Suppressor macrophage (primary cell): ENCODE data around the gene LRRC52.

ENCODE experiments used
- DNase-seq, 4 experiments: peaks; one replicate each; pipeline ENCODE4 v3.0.0-alpha.2; 2020 to 2022
- total RNA-seq, 17 experiments: gene quantifications; one replicate each; lab custom pipeline; 2026; ENCODE audit warnings: mixed read lengths in 6 of 17, inconsistent platforms in 3 of 17; lab: John Stamatoyannopoulos, UW

The LRRC52 gene, protein sequence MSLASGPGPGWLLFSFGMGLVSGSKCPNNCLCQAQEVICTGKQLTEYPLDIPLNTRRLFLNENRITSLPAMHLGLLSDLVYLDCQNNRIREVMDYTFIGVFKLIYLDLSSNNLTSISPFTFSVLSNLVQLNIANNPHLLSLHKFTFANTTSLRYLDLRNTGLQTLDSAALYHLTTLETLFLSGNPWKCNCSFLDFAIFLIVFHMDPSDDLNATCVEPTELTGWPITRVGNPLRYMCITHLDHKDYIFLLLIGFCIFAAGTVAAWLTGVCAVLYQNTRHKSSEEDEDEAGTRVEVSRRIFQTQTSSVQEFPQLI
- total RNA-seq, result 0 to 0.44 (median 0) reads per million in 17 experiments

DNA sequence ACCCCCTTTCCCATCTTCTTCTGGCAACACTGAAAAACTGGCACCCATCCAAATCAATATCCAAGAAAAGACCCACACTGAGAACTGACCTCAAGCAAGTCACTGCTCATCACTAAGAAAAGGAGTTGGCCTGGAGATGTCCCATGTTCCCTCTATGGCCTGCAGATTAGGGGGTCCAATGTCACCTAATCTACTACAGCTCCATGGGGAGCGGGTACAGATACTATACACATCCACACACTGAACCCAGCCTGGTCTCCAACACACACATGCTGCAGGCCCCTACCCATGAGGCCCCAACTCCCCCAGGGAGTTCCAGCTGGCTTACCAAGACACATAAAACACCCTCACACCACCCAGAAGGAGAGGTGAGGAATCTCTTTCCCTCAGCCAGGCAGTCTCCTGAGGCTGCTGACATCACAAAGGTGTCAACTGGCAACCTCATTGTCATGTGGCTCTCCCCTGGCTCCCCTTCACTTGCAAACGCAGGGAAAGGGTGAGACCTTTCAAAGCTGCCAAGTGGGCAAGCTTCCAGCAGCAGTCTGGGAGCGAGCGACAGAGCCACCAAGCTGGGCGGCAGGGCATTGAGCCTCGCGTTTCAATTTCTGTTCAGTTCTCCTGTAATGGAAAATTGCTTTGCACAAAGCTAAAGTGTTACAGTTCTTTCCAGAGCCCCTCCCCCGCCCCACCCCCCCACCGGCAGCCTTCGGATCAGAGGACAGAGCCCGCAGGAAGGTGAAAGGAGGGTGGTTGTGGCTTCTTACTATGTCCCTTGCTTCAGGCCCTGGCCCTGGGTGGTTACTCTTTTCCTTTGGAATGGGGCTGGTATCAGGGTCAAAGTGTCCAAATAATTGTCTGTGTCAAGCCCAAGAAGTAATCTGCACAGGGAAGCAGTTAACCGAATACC, at the start of gene LRRC52:
Gene LRRC52 (plus strand): TSS at position 469 of the 907 bp plus-strand sequence. CDS start 297 bp downstream, at position 766.
- DNase-seq, result no peak

DNA sequence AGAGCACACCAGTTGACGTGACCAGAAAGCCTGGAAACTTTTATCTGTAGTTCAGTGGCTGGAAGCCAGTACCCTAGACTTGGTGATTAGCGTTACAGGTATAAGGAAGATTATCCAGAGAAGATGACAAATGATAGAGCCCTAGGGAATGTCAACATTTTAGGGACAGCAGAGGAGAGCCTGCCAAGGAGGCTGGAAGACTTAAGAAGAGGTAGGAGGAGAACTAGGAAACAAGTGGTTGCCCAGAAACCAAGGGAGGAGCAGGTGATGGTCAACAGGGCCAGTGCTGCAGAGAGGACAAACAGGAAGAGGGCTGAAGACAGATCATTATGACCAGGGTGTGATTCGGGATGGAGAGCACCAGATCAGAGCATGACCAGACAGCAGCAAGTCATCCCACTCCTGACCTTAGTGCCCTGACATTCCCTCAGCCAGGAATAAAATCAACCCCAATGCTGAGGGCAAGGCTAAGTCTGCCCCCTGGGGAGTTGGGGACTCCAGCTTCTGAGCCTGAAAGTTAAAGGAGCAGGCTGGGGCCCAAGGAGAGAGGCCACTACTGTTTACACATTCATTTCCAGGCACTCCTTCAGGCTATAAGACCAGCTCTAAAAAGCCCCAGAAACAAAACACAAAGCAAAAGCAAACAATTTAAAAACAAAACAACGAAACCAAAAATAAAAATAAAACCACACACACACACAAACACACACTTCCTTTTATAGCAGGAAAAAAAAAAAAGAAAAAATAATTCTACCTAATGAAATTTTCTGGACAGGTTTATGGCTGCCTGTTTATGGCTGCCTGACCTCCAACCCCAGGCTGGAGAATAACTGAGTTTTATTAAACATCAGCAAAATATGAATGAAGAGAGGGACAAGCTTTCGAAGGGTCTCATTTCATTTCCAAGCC, 48.6 kb upstream of the LRRC52 start:
- no peak for DNase-seq

DNA sequence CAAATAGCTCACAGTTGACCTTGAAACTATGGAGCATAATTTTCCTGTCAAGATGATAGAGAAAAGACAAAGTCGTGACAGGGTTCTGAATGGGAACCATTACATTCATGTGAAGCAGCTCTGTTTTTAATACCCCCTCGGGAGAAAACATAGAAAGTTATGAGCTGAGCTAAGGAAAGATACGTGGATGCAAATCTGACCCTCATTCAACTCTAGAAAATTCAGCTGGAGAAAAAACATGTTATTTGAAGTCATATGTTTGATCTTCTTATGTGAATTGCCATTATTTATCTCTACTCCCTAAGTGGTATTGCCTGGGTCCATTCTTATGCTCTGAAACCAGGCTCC, 48.0 kb upstream of the LRRC52 start:
- DNase-seq, result no peak

DNA sequence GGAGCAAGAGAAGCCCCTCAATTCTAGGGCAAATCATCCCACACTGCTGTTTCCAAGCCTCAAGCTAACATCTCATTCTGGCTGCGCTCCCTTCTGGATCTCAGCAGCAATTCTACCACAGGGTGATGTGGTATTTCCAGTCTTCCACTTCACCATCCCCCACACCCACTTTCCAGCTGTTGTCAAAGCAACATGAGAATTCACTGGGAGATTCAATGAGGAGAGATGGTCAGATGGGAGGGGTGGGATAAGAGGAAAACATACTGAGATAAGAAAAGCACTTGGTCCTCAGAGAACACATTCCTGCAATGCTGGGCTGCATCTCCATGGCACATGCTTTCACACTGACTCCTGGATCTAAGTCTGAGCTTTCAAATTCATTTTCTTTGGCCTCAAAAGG, 47.3 kb upstream of the LRRC52 start:
- DNase-seq, result no peak

DNA sequence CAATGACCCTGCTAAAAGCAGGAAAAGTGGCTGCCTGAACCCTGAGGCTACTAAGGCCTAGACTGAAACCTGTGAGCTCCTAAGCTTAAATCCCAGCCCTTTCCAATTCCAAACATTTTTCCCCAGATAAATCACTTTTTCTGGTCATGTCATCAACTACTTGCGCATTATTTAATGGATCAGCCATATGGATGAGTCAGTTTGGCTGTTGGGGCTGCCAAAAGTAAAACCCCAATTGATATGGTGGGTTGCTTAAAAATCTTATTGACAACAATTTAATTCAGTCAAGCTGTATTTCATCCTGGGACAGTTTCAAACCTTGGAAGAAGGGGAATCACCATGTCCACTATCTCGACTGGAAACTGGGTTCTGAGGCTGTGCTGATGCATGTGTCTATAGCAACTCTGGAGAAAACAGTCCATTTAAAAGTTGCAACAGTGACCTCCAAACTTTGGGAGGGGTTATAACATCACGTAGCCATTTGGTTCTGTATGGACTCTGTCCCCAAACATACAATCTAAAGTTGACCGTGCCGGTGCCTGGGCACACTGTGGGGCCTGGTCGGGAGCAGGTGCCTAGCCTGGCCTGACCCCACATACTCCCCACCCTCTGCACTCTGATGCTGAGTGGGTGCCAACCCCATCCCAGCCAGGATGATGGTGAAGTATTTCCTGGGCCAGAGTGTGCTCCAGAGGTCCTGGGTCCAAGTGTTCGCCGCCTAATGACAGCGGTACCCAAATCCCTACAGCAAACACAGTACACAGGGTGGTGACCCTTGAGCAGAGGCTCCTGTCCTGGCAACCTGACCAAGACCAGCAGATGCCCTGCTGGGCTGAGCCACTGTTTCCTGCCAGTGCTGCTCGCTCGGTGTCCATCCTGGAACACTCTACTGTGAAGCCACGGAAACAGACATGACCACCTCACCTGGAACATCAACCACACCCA, 46.5 kb upstream of the LRRC52 start:
- no peak for DNase-seq

DNA sequence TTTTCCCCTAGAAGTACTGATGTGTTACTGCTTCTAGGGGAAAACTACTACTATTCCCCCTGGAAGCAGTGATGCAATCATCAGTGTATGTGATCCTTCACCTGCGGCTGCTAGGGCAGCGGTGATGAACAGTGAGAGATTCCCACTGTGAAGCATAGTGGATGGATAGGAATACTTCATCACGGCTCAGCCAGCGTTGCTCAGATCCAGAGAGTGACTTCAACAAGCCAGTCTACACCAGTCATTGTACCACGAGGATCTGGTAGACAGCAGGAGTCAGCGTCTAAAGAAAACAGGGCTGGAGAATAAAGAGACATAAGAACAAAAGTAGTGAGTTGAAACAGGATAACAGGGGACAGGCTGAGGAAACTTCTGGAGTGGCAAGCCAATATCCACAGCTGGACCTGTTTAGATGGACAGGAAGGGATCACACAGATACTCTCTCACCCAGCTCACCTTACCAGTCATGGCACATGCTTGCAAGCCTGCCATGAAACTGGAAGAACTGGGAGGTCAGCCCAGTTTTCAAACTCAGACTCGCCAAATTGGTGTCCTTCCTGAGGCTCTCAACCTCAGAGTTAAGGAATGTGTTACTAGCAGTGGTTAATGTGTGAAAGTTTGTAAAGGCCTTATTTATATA, 42.4 kb upstream of the LRRC52 start:
- no peak for DNase-seq

DNA sequence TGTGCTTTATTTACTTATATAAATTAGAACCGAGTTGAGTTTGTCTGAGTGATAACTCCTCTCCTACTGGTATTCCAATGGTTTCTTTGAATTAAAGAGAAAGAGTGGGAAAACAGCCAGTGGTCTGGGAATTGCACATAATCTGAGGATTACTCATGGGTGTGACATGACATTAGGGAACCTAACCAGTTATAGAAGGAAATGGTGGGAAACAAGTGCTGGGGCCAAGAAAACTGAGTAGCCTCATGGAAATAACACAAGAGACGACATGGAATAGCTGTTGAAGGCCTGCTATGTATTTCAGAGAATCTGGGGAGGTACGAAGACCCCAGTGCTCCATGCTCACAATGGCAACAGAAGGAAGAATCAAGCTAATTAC, 41.8 kb upstream of the LRRC52 start:
- no peak for DNase-seq

DNA sequence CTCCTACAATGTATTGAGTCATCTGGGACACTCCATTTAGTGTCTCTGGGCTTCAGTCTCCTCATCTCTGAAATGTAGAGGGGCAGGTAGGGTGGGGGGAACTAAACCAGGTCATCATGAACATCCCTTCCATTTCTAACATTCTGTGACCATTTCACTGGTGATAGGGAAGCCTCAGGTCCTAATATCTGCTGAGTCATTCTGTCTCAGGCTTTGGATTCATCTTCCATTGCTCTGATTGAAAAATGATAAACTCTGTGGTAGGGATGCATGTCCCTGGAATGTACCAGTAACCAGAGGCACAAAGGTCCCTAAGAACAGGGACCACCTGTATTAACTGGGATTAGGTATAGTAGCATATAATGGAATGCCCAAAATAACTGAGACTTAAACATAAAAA, 36.2 kb upstream of the LRRC52 start:
- no peak for DNase-seq

DNA sequence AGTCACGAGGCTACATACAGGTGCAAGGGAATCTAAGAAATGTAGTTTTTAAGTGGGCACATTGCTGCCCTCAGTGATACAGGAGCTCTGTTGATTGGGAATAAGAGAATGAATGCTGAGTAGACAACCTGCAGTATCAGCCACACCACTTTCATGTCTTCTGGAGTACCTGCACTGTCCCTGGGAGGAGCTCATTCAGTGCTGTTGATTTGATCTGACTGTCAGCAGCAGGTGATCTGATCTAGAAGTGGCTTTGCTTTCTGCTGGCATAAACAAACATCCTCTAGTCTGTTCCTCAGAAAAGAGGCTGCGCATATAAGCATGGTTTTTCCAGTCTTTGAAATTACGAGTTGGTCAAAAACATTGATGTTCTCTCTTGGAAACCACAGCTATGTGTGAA, 35.5 kb upstream of the LRRC52 start:
- DNase-seq, result no peak

DNA sequence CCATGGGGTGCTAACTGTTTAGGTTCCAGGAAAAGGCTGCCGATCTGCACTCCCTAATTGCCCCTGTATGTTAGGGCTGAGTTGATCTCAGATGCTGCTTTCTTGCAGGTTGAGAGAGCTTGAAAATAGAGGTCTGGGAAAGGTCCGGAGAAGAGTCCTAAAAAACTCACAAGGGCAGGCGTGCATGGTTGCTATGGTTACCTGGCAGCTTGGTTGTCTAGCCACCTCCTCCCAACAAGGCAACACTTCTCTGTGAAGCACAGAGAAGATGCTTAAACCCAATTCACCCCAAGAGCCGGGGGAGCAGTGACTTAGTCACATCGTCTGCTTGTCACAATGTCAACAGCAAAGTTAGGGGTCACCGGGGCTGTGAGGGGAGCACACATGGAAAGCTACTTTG, 31.0 kb upstream of the LRRC52 start:
- DNase-seq, result no peak

DNA sequence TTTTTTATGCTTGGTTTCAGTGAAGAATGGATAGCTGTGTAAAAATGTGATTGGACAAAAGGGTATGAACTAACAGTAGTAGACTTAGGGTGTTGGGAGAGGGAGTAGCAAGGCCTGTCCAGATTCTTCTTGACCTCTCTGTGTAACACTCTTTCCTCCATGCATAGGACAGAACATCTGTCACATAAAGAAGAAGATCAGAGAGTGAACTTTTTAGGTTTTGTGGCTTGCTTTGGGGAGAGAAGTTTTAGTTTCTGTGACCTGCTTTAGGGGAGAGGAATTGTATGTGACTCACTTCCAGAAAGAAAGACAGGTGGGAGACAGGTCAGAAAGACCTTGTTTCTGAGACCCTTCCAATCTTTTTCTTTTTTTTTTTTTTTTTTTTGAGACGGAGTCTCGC, 27.3 kb upstream of the LRRC52 start:
- DNase-seq, result no peak

DNA sequence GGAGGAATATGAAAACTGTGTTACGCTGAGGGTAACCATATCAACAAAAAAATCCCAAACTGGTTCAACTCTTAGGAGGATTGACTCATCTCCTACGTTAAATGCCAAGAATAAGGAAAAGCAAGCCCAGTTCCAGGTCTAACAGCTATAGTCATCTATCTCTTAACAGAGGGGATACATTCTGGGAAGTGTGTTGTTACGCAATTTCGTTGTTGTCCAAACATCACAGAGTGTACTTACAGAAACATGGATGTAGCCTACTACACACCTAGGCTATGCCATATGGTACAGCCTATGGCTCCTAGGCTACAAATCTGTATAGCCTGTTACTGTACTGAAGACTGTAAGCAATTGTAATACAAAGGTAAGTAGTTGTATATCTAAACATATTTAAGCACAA, 23.2 kb upstream of the LRRC52 start:
- DNase-seq, result no peak

DNA sequence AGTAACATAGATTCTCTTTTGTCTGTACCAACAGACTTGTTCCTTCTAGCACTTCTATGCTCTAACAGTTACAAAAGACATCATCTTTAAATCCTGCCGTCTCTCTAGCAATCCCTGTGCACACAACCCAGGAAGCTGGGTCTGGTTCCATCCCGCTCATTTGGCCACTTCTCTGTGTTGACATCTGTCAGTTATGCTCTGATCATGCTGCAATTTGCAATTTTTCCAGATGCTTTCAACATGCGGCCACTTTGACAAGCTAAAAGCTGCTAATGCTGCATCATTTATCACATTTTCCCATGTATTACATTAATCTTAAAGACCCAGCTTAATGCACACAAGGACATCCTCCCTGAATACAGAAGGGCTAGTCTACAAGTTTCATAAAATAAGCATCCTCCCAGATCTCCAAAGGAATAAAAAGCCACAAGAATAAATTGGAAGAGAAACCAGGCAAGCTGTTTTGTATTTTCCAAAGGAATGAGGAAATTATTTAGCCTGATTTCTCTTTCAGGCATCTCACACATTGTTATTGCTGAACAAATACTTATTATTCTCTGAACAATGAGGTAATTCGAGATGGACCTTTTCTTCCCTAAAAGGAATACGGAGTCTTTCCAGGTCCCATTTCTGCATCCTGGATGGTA, 19.0 kb upstream of the LRRC52 start:
- DNase-seq, result no peak

DNA sequence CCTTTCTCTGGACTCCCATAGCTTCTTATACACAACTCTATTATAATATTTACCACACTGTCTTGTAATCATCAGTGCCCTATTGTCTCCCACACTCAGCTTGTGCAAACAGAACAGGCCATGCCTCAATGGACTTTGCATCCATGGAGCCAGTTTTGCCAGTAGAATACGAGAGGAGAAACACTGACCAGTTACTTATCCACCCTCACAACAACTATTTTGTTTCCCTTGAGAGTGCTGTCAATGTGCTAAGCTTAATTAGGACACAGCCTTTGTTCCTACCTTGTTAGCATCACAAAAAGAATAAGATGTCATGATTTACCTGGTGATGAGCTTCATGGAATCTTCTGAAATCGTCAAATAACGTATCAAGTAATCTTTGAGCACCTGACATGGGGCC, 18.1 kb upstream of the LRRC52 start:
- DNase-seq, result no peak

DNA sequence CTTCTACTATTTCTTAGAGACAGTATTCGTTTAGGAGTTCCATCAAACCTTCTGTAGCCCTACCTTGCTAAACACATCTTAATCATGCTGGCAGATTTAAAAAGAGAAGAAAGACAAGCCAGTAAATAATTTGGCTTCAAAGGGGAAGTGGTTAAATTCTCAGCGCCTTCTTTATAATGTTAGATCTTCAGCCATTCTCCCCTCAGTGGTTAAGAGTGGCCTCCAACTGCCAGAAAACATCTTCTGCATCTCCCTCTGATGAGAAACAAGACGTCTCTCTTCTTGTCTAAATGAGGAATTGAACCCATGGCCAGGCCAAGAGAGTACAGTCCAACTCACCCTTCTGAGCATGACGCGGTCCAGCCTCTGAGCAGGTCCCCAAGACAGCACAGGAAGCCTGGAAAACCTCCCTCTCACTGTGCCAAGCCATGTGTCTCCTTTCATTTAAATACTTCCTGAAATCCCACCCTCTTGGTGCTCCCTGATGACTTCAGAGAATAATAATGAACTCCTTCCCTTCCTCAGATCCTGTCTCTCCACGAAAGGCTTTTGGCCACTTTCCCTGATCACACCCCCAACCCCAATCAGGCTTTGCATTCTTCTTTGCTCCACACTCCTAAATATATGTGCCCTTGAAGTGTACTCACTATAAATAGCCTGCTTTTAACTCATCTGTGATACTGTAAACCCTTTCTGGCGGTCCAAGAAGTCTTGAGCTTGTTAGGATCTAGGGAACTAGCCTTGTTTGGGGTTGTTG, 16.4 kb upstream of the LRRC52 start:
- DNase-seq, result no peak

DNA sequence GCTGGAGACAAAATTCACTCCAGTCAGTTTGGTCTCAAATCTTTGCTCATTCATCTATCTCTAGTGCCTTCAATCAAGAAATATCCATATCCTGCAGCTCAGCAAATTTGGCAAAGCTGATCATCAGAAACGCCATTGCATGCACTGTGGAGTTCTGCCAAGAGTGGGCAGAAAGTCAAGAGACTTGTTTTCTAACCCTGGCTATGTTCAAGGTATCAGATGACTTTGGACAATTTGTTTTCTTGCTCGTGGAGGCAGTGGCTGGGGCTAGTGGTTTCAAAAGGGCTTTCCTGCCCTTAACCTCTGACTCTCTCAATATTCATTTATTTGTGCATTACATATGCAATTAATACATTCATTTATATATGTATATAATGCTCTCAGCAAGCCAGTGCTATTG, 12.8 kb upstream of the LRRC52 start:
- DNase-seq, result no peak

DNA sequence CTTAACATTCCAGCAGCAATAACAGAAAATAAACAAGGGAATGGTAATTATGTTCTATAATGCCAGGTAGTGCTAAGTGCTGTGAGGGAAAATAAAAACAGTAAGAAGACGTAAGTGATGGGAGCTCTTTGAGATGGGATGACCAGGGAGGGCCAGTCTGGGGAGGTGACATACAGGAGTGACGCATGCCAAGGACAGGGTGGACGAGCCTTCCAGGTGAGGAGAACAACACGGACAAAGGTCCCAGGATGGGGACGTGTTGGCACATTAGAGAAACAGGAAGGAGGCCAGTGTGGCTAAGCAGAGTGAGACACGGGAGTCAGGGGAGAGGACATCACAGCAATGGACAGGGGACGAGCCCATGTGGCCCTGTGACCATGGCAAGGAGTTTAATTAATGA, 11.7 kb upstream of the LRRC52 start:
- DNase-seq, result no peak

DNA sequence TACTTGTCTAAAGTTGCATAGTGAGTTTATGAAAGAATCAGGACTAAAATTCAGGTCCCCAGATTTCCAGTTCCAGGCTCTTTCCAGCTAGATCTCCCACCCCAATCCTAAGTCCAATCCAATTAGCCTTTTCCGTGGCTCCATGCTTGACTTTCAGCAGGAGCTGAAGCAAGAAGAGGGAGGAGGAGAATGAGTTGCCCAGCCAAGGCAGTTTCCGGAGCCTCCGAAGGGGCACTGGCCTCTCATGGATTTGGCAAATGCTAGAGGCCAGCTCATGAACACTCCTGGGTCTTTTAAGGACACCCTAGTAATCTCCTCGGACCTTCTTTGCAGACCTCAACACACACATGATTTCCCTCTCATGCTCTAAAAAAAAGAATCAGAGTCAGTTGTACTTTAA, 10.5 kb upstream of the LRRC52 start:
- no peak for DNase-seq

DNA sequence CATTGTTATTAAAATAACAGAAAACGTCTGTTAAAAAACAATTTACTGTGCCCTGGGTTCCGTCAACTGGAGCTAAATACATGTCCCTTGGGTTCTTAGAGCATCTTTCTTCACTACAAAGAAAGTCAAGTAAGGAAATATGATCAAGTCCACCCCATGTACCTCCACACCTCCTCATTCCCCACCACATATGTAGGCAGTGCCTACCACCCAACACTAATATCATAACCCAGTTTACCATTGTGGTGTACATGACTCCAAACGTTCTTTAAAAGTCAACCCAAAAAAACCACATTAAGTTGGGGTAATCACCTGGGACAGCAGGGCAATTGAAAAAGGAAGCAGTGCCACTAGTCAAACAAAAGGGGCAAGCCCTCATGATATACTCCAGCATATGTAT, 7.8 kb upstream of the LRRC52 start:
- DNase-seq, result no peak
